ENCODE measurements around the gene PGAM5. TPM values are rescaled to one million over a fixed set of nuclear protein-coding genes. Genes with fewer than 3 reads are reported as not detected.

Gene PGAM5
- total RNA-seq, 1 experiment from 2014 or later, result 135 TPM

- H3K4me3 ChIP-seq (ENCODE audit: low read length), result no peak overlapping the region
- CTCF ChIA-PET, result no interaction called here
- no peak overlapping the region for H3K4me2 ChIP-seq (ENCODE audit: low read length)
- TF ChIP-seq CTCF (conservative IDR thresholded peaks at IDR 0.05; ENCODE audit: low read depth, low read length) (no peak), EZH2 (IDR thresholded peaks at IDR 0.05; ENCODE audit: low read length, unreplicated experiment) (no peak), EZH2phosphoT487 (IDR thresholded peaks at IDR 0.05; ENCODE audit: borderline replicate concordance, low read length) (no peak)
- H3K79me2 ChIP-seq (ENCODE audit: low read length), result peaks cover 34% of the 10 kb centered on the region
- H3K4me1 ChIP-seq (ENCODE audit: insufficient read depth, low read length), result peaks cover 17% of the 10 kb centered on the region
- H4K20me1 ChIP-seq (ENCODE audit: low read length), result peaks cover 43% of the 10 kb centered on the region
- H3K9me2 ChIP-seq (replicated peaks; ENCODE audit: low read length), result no peaks in the 10 kb centered on the region
- H3K27ac ChIP-seq (ENCODE audit: low read length), result no peak overlapping the region
- intact Hi-C loops (cut with micrococcal nuclease), result no loop called here
- no peaks in the 10 kb centered on the region for H3K9me3 ChIP-seq (ENCODE audit: low read length)
- H3K36me3 ChIP-seq (ENCODE audit: low read depth, low read length), result peaks cover 42% of the 10 kb centered on the region
- no TSS peak for BruUV-seq (replicated peaks)
- H3F3A ChIP-seq (ENCODE audit: low read length, unreplicated experiment), result no peaks in the 10 kb centered on the region
- POLR2A ChIA-PET (ENCODE audit: unreplicated experiment), result no interaction called here
- H3K9ac ChIP-seq (ENCODE audit: low read length), result no peak overlapping the region
- no peak for ATAC-seq
- H3K27me3 ChIP-seq (ENCODE audit: low read length), result no peaks in the 10 kb centered on the region
- H2AFZ ChIP-seq (ENCODE audit: low read length), result no peak overlapping the region
- DNase-seq, result no peak
These were observed 6.4 kb downstream of the PGAM5 start for GRCh38 chr12:132717011-132717410.

GRCh38 chr12:132717531-132718387 lies 7.1 kb downstream of the PGAM5 start:
- ChIA-PET CTCF (no interaction called here), POLR2A (ENCODE audit: unreplicated experiment) (no interaction called here)
- Histone ChIP-seq H3K36me3 (ENCODE audit: low read depth, low read length) (peaks cover 45% of the 10 kb centered on the region), H3K9ac (ENCODE audit: low read length) (no peak overlapping the region), H4K20me1 (ENCODE audit: low read length) (peaks cover 37% of the 10 kb centered on the region), H3F3A (ENCODE audit: low read length, unreplicated experiment) (no peaks in the 10 kb centered on the region), H3K4me1 (ENCODE audit: insufficient read depth, low read length) (peaks cover 11% of the 10 kb centered on the region), H3K4me2 (ENCODE audit: low read length) (no peak overlapping the region), H3K9me2 (replicated peaks; ENCODE audit: low read length) (no peaks in the 10 kb centered on the region), H3K9me3 (ENCODE audit: low read length) (no peaks in the 10 kb centered on the region), H3K4me3 (ENCODE audit: low read length) (no peak overlapping the region), H3K79me2 (ENCODE audit: low read length) (peaks cover 26% of the 10 kb centered on the region), H3K27me3 (ENCODE audit: low read length) (no peaks in the 10 kb centered on the region), H2AFZ (ENCODE audit: low read length) (no peak overlapping the region), H3K27ac (ENCODE audit: low read length) (no peak overlapping the region)
- intact Hi-C loops (cut with micrococcal nuclease), result no loop called here
- TF ChIP-seq EZH2phosphoT487 (IDR thresholded peaks at IDR 0.05; ENCODE audit: borderline replicate concordance, low read length) (no peak), CTCF (conservative IDR thresholded peaks at IDR 0.05; ENCODE audit: low read depth, low read length) (no peak), EZH2 (IDR thresholded peaks at IDR 0.05; ENCODE audit: low read length, unreplicated experiment) (no peak)
- ATAC-seq (no peak), DNase-seq (no peak)
- BruUV-seq (replicated peaks), result no TSS peak

DNA sequence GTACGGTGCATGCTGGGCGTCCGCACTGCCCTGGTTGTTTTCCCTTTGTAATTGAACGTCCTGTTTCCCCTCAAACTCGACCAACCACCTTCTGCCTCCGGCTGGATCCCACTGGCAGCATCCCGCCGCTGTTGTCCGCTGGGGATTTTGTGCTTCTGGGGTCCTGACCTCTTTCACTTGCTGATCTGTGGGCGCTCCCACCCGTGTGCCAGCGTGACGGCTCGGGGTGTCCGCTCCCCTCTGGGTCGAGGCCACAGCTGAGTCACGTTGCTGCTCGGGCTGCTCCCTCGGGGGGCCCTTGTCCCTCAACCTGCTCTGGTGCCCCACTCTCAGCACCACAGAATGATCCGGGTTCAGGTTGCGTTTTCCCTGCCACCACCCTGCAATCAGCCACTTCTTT lies 8.0 kb downstream of the PGAM5 start:
- no TSS peak for BruUV-seq (replicated peaks)
- intact Hi-C loops (cut with micrococcal nuclease), result no loop called here
- POLR2A ChIA-PET (ENCODE audit: unreplicated experiment), result no interaction called here
- Histone ChIP-seq H3K27me3 (ENCODE audit: low read length) (no peaks in the 10 kb centered on the region), H3K79me2 (ENCODE audit: low read length) (peaks cover 17% of the 10 kb centered on the region), H3K4me3 (ENCODE audit: low read length) (no peak overlapping the region), H3K9me3 (ENCODE audit: low read length) (no peaks in the 10 kb centered on the region), H3K9me2 (replicated peaks; ENCODE audit: low read length) (no peaks in the 10 kb centered on the region), H3K4me2 (ENCODE audit: low read length) (no peak overlapping the region), H4K20me1 (ENCODE audit: low read length) (peaks cover 32% of the 10 kb centered on the region), H3K4me1 (ENCODE audit: insufficient read depth, low read length) (peaks cover 11% of the 10 kb centered on the region), H3F3A (ENCODE audit: low read length, unreplicated experiment) (peaks cover 1% of the 10 kb centered on the region), H2AFZ (ENCODE audit: low read length) (no peak overlapping the region), H3K9ac (ENCODE audit: low read length) (no peak overlapping the region), H3K27ac (ENCODE audit: low read length) (no peak overlapping the region), H3K36me3 (ENCODE audit: low read depth, low read length) (peaks cover 53% of the 10 kb centered on the region)
- ATAC-seq, result no peak
- DNase-seq, result no peak
- TF ChIP-seq EZH2phosphoT487 (IDR thresholded peaks at IDR 0.05; ENCODE audit: borderline replicate concordance, low read length), result no peak
- TF ChIP-seq CTCF (conservative IDR thresholded peaks at IDR 0.05; ENCODE audit: low read depth, low read length), result no peak
- no peak for TF ChIP-seq EZH2 (IDR thresholded peaks at IDR 0.05; ENCODE audit: low read length, unreplicated experiment)
- CTCF ChIA-PET, result no interaction called here
